ENCODE measurements around the gene SCEL.
"Not testable (repeated sequence)": the region's sequence is repeated elsewhere in the genome, so short reads cannot be mapped to it uniquely, and the experiment has no call there.

SCEL gene

GRCh38 chr13:77535448-77535847 lies at the start of gene SCEL:
Gene SCEL, plus strand, starts transcription at chr13:77535706. Its CDS starts 20,170 bp downstream, at chr13:77555876.
- DNase-seq (ENCODE audit: low read depth), result no peak

GRCh38 chr13:77489566-77490337 lies 45.8 kb upstream of the SCEL start:
- DNase-seq (ENCODE audit: low read depth), result no peak

GRCh38 chr13:77492982-77493381 lies 42.5 kb upstream of the SCEL start:
- DNase-seq (ENCODE audit: low read depth), result no peak

- no peak for DNase-seq (ENCODE audit: low read depth)
Measured at GRCh38 chr13:77494226-77494625, 41.3 kb upstream of the SCEL start.

GRCh38 chr13:77497350-77497749 lies 38.2 kb upstream of the SCEL start:
- DNase-seq (ENCODE audit: low read depth), result no peak

GRCh38 chr13:77497835-77498234 lies 37.7 kb upstream of the SCEL start:
- no peak for DNase-seq (ENCODE audit: low read depth)

GRCh38 chr13:77502104-77502720 lies 33.3 kb upstream of the SCEL start:
- no peak for DNase-seq (ENCODE audit: low read depth)

GRCh38 chr13:77503398-77503797 lies 32.1 kb upstream of the SCEL start:
- DNase-seq (ENCODE audit: low read depth), result no peak

GRCh38 chr13:77506874-77507273 lies 28.6 kb upstream of the SCEL start:
- DNase-seq (ENCODE audit: low read depth), result no peak

- peak; percentile 23 for DNase-seq (ENCODE audit: low read depth)
Measured at GRCh38 chr13:77507931-77508776, 27.4 kb upstream of the SCEL start.

GRCh38 chr13:77508959-77509620 lies 26.4 kb upstream of the SCEL start:
- DNase-seq (ENCODE audit: low read depth), result no peak

GRCh38 chr13:77510156-77510555 lies 25.4 kb upstream of the SCEL start:
- DNase-seq (ENCODE audit: low read depth), result no peak

GRCh38 chr13:77511552-77511951 lies 24.0 kb upstream of the SCEL start:
- no peak for DNase-seq (ENCODE audit: low read depth)

- DNase-seq (ENCODE audit: low read depth), result no peak
Measured at GRCh38 chr13:77513719-77514335, 21.7 kb upstream of the SCEL start.

- no peak for DNase-seq (ENCODE audit: low read depth)
Measured at GRCh38 chr13:77514336-77514726, 21.2 kb upstream of the SCEL start.

- DNase-seq (ENCODE audit: low read depth), result no peak
Measured at GRCh38 chr13:77515785-77516184, 19.7 kb upstream of the SCEL start.

- no peak for DNase-seq (ENCODE audit: low read depth)
Measured at GRCh38 chr13:77516342-77516789, 19.1 kb upstream of the SCEL start.

GRCh38 chr13:77518266-77518665 lies 17.2 kb upstream of the SCEL start:
- DNase-seq (ENCODE audit: low read depth), result no peak

GRCh38 chr13:77519396-77519795 lies 16.1 kb upstream of the SCEL start:
- DNase-seq (ENCODE audit: low read depth), result not testable (repeated sequence)

GRCh38 chr13:77519808-77520207 lies 15.7 kb upstream of the SCEL start:
- DNase-seq (ENCODE audit: low read depth), result no peak

GRCh38 chr13:77521194-77521593 lies 14.3 kb upstream of the SCEL start:
- no peak for DNase-seq (ENCODE audit: low read depth)
